Astrocyte of the spinal cord (primary cell): ENCODE data around the gene OSBPL5.

Experiments used
- DNase-seq: peaks from one replicate; pipeline ENCODE4 v3.0.0; 2011; ENCODE audit warnings: low read depth, low spot score
- H3K4me3 ChIP-seq: 2 replicates; pipeline ENCODE4 v1.5.1; 2011; ENCODE audit warnings: low read depth, mild to moderate bottlenecking, low read length, moderate library complexity
- in situ Hi-C: cut with HindIII; loops from 2 replicates; pipeline ENCODE4 v1.10.0; 2017; ENCODE audit warnings: low sequenced_read_pairs
- TF ChIP-seq, protein P1 (sequence below): IDR thresholded peaks from 2 replicates; pipeline ENCODE4 v1.5.1; 2012; ENCODE audit warnings: low read depth, mild to moderate bottlenecking, low read length, inconsistent platforms

Gene OSBPL5

GRCh38 chr11:3148990-3149851 lies 15.9 kb downstream of the OSBPL5 start:
- in situ Hi-C loops, result no loop called here
- TF ChIP-seq, protein P1, sequence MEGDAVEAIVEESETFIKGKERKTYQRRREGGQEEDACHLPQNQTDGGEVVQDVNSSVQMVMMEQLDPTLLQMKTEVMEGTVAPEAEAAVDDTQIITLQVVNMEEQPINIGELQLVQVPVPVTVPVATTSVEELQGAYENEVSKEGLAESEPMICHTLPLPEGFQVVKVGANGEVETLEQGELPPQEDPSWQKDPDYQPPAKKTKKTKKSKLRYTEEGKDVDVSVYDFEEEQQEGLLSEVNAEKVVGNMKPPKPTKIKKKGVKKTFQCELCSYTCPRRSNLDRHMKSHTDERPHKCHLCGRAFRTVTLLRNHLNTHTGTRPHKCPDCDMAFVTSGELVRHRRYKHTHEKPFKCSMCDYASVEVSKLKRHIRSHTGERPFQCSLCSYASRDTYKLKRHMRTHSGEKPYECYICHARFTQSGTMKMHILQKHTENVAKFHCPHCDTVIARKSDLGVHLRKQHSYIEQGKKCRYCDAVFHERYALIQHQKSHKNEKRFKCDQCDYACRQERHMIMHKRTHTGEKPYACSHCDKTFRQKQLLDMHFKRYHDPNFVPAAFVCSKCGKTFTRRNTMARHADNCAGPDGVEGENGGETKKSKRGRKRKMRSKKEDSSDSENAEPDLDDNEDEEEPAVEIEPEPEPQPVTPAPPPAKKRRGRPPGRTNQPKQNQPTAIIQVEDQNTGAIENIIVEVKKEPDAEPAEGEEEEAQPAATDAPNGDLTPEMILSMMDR, result no peak
- no peak for DNase-seq
- no peak overlapping the region for H3K4me3 ChIP-seq

DNA sequence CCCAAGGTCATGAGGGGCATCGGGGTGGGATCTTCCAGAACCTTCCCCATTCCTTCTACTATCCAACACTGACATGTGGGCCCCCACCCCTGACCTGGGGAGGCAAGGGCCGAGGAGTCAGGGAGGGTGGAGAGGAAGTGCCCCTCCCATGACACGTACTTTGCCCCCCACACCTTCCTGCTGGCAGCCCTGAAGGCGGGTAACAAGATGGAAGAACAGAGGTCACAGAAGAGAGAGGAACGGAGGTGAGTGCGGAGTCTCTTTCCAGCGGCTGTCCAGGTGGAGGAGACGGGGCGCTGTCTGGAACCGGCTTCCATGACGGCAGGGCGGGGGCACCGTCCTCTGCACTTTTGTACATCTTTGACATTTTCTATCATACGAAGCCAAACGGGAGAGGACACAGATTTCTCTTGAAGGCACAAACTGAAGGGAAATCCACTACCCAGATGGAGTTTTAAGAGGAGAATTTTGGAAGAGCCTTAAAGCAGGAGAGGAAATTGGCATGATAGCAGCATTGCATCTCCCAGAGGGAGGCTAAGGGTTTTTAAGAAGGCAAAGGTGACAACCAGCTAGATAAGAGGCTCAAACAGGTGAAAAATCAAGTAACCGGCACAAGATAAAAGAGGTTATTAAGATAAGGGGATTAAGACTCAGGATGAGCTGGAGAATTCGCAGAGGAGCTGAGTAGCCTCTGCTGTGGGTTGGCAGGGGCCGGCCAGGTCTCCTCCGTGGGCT lies 16.7 kb downstream of the OSBPL5 start:
- TF ChIP-seq, protein P1, result no peak
- H3K4me3 ChIP-seq, result no peak overlapping the region
- in situ Hi-C loops, result no loop called here
- no peak for DNase-seq

DNA sequence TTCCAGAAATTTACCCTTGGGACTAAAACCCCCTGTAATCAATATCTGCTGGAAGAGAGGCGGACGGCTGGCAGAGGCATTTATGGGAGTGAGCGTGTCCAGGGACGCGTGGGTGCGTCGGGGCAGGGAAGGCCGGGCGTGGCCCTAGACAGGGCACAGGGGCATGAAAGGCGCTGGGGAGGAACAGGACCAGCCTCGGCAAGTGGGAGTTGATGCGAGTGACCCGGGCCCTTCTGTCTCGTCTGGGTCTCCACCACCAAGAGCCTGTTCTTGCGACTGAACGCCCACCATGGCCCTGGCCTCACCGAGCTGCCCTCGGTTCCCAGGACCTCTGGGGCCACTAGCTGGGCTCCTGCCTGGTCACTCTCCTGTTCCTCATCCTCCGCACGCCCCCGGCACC lies 17.5 kb downstream of the OSBPL5 start:
- H3K4me3 ChIP-seq, result no peak overlapping the region
- TF ChIP-seq, protein P1, result no peak
- in situ Hi-C loops, result no loop called here
- no peak for DNase-seq

DNA sequence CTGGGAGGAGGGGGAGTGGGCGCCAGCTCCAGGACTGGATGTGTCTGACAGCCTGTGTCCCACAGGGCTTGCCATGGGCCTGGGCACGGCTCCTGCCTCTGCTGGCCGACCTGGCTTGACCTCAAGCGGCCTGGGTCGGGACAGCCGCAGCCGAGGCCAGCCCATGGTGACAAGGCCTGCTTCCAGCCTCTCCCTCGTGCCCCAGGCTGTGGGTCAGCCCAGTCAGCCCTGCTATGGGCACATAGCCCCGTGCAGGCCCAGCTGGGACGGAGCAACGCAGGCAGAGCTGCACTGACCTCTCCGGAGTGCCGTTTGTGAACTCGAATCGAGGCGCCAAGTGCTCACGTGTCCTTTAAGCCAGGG lies 17.9 kb downstream of the OSBPL5 start:
- no peak overlapping the region for H3K4me3 ChIP-seq
- DNase-seq, result no peak
- TF ChIP-seq, protein P1, result no peak
- in situ Hi-C loops, result no loop called here

DNA sequence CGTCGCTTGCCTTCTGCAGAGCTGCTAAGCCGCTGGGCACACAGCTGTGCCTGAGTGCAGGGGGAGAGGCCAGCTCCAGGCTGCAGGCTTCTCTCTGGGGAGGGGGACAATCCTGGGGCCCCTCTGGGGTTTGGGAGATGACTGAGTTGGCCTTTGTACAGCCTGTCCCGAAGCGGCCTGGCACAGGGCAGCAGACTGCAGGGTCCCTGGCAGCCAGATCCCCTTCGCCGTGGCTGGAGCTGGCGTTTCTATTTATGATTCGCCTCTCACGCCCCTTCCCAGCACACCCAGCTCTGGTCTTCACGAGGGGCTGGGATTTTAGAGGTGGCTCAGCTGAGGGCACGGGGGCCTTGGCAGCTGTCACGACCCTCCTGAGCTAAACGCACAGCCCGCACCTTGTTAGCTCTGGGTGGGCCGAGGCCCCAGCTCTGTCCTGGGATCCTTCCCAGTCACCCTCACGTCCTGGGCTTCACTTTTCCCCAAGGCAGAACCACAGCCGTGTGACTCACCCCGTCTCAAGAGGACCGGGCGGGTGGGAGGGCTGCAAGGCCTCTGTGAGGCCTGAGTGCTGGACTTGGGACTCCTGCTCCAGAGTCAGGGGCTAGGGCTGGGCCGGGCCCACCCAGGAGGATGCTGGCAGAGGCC lies 18.4 kb downstream of the OSBPL5 start:
- no peak overlapping the region for H3K4me3 ChIP-seq
- in situ Hi-C loops, result no loop called here
- TF ChIP-seq, protein P1, result no peak
- DNase-seq, result peak; percentile 73

- no peak overlapping the region for H3K4me3 ChIP-seq
- in situ Hi-C loops, result no loop called here
- TF ChIP-seq, protein P1, result no peak
- DNase-seq, result no peak
Measured at GRCh38 chr11:3145206-3145520, 19.9 kb downstream of the OSBPL5 start.
